HCT116 (cell line): ENCODE data around the gene OSBPL1A.

Experiments used
- ATF3 ChIP-seq: IDR thresholded peaks from 2 replicates; pipeline ENCODE4 v1.6.1; 2012
- CEBPB ChIP-seq: IDR thresholded peaks from 2 replicates; pipeline ENCODE4 v1.6.1; 2012; ENCODE audit warnings: low read depth
- CTCF ChIP-seq, 3 experiments: fragments of 200-600 bp in 1 of 3; sonication (generic) in 1 of 3; IDR thresholded peaks in 2 of 3; conservative IDR thresholded peaks in 1 of 3; 2 replicates each; pipeline ENCODE4 v1.5.1; 2012 to 2017; ENCODE audit warnings: low read depth in 2 of 3, low read length in 2 of 3, antibody characterized with exemption in 1 of 3, borderline replicate concordance in 1 of 3, control low read depth in 1 of 3, mild to moderate bottlenecking in 1 of 3, mixed read lengths in 1 of 3, mixed run types in 1 of 3, moderate library complexity in 1 of 3; ENCODE audit not compliant: insufficient read depth in 1 of 3
- EGR1 ChIP-seq: IDR thresholded peaks from 2 replicates; pipeline ENCODE4 v1.6.1; 2012; ENCODE audit warnings: low read depth
- EZH2 ChIP-seq: fragments of 200-600 bp; sonication (generic); IDR thresholded peaks from 2 replicates; pipeline ENCODE4 v1.6.1; 2017; ENCODE audit warnings: antibody characterized with exemption, mixed run types
- EZH2phosphoT487 ChIP-seq: fragments of 200-600 bp; IDR thresholded peaks from 2 replicates; pipeline ENCODE4 v1.6.1; 2018; ENCODE audit warnings: antibody characterized with exemption, borderline replicate concordance
- JUND ChIP-seq: IDR thresholded peaks from 2 replicates; pipeline ENCODE4 v1.6.1; 2012
- POLR2A ChIP-seq: IDR thresholded peaks from 2 replicates; pipeline ENCODE4 v1.7.0; 2011; ENCODE audit warnings: borderline replicate concordance; ENCODE audit not compliant: insufficient read depth, insufficient read length; ENCODE audit errors: extremely low read depth
- SP1 ChIP-seq: IDR thresholded peaks from 2 replicates; pipeline ENCODE4 v1.6.1; 2012; ENCODE audit warnings: low read depth
- SRF ChIP-seq: IDR thresholded peaks from 2 replicates; pipeline ENCODE4 v1.6.1; 2012; ENCODE audit warnings: low read depth
- YY1 ChIP-seq: IDR thresholded peaks from 2 replicates; pipeline ENCODE4 v1.6.1; 2011; ENCODE audit warnings: low read length, low read depth, moderate library complexity, mild to moderate bottlenecking; ENCODE audit not compliant: insufficient replicate concordance; ENCODE audit errors: extremely low read depth
- ZBTB33 ChIP-seq: IDR thresholded peaks from 2 replicates; pipeline ENCODE4 v1.6.1; 2011; ENCODE audit warnings: mild to moderate bottlenecking, low read length, moderate library complexity; ENCODE audit not compliant: insufficient replicate concordance; ENCODE audit errors: extremely low read depth

GRCh38 chr18:24199372-24199962 is 198.2 kb downstream of the OSBPL1A start:
- TF ChIP-seq CTCF (IDR thresholded peaks at IDR 0.05 in 2 of 3, conservative IDR thresholded peaks at IDR 0.05 in 1 of 3; ENCODE audit: borderline replicate concordance in 1 of 3, insufficient read depth in 1 of 3, low read depth in 2 of 3, low read length in 2 of 3): no peak
- TF ChIP-seq JUND: no peak
- TF ChIP-seq ZBTB33: no peak
- TF ChIP-seq EZH2: no peak
- TF ChIP-seq POLR2A: no peak
- no peak for TF ChIP-seq YY1
- TF ChIP-seq EZH2phosphoT487: no peak
- TF ChIP-seq EGR1: no peak
- no peak for TF ChIP-seq ATF3
- no peak for TF ChIP-seq SP1
- TF ChIP-seq CEBPB: no peak
- TF ChIP-seq SRF: no peak
